GM19328 (cell line): ENCODE data around the gene SLC38A10.

ENCODE experiments used
- ATAC-seq: cut with Tn5 transposase; IDR thresholded peaks from one replicate; pipeline ENCODE4 v1.9.1; 2021; ENCODE audit warnings: mild to moderate bottlenecking, moderate library complexity; ENCODE audit not compliant: unreplicated experiment

Gene SLC38A10

DNA sequence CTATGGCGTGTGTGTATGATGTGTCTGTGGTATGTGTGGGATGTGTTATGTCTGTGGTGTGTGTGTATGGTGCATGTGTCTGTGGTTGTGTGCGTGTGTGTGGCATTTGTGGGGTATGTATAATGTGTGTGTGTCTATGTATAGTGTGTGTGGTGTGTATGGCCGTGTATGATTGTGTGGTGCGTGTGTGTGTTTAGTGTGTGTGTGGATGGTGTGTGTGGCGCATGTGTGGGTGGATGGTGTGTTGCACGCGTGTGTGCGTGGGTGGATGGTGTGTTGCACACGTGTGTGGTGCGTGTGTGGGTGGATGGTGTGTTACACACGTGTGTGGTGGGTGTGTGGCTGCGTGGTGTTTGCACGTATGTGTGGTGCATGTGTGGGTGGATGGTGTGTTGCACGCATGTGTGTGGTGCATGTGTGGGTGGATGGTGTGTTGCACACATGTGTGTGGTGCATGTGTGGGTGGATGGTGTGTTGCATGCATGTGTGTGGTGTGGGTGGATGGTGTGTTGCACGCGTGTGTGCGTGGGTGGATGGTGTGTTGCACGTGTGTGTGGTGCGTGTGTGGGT, 5.6 kb upstream of the SLC38A10 start:
- ATAC-seq = no peak

DNA sequence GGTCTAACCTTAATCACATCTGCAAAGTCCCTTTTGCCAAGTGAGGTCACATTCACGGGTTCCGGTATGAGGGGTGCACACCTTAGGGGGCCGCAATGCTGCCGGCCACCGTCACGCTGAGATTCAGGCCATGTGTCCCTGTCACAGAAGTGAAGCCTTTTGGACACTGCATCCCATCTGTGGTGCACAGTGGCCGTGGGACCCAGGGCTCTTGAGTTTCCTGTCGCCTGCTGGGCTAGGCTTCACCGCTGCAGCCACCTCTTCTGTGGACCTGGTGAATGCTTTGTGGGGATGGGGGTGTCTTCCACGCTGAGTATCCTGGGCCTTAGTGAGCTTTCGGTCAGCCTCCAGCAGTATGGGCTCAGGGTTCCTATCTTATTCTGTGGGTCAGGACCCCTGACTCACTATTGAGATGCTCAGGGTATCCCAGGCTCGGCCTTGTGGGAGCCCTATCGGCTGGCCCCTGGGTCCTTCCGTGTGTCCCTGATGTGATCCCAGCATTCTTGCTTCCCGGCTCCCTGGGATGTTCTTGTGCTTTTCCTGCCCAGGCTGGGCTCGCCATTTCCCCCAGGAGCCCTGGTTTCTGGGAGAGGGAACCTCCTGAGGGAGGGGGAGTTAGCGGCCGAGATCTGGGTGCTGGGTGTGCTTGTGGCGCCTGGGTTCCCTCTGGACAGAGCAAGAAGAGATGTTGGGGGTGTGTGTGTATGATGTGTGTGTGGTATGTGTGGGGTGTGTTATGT, 4.9 kb upstream of the SLC38A10 start:
- ATAC-seq = no peak

DNA sequence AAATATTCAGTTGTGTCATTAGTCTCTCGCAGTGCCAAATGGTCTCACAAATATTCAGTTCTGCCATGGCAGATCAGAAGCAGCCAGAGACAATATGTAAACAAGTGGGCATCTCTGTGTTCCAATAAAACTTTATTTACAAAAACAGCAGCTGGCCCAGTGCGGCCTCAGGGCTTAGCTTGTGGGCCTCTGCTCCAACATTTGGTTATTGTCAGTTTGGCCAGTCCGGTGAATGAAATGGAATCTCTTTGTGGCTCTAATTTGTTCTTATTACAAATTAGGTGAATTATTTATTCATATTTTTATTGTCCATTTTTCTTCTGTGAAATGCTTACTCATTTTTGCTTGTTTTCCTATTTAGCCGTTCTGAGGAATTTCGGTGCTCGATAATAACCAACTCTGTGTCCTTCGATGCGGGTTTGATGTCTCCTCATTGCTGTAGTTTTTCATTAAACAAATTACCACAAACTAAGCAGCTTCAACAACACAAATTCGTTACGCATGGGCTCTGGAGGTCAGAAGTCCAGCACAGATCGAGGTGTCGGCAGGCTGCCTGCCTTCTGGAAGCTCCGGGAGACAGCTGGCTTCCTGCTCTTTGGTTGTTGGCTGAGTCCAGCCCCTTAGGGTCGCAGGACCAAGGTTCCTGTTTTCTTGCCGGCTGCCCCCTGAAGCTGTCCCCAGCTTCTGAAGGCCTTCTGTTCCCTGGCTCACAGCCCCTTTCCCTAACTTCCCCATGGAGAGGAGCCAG, 4.1 kb upstream of the SLC38A10 start:
- no peak for ATAC-seq

DNA sequence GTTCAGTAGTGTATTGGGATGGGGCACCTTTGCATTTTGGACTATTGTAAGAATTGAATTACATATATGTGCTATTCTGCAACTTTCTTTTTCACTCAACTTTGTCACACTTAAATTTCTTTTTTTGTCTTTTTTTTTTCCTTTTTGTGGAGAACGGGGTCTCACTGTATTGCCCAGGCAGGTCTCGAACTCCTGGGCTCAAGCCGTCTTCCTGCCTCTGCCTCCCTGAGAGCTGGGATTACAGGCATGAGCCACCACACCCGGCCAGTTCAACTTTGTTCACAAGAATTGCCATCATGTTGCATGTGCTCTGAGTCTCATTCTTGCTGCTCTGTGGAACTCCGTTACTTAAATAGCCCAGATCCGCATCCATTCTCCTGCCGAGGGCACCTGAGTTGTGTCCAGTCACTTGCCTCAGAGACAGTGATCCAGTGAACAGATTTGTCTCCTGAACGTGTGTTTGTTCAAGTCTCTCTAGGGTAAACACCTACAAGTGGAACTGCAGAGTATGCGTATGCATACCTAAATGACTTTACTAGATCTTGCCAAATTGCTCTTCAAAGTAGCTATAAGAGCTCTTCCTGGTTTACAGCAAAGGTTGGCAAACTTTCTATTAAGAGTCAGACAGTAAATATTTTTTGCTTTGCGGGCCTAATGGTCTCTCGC, 3.4 kb upstream of the SLC38A10 start:
- no peak for ATAC-seq

DNA sequence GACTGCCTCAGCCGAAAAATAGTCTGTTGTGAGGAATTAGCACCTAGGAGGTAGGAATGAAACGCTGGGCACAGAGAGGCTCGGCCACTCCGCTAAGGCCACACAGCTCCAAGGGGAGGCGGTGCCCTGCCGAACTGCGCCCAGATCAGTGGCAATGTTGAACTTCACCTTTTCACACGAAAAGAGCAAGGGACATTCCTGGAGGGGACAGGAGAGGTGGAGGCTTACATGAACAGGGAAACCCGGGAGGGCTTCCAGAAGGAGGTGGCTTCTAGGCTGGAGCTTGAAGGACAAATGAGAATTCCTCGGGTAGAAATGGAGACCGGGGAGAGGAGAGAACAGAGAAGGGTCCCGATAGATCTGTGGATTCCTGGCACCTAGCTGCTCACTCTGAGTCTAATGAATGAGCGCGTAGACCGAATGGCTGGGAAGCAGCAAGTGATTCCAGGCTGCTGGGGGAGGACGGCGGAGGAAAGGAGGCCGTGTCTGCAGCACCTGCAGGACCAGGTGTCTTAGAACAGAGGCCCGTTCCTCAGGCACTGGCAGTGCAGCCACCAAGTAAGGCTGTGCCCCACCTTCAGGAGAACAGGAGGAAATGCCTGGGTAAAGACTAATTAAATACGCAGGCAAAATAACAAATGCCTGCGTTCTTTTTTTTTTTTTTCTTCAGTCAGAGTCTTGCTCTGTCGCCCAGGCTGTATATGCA, 722 bp upstream of the SLC38A10 start:
- no peak for ATAC-seq

DNA sequence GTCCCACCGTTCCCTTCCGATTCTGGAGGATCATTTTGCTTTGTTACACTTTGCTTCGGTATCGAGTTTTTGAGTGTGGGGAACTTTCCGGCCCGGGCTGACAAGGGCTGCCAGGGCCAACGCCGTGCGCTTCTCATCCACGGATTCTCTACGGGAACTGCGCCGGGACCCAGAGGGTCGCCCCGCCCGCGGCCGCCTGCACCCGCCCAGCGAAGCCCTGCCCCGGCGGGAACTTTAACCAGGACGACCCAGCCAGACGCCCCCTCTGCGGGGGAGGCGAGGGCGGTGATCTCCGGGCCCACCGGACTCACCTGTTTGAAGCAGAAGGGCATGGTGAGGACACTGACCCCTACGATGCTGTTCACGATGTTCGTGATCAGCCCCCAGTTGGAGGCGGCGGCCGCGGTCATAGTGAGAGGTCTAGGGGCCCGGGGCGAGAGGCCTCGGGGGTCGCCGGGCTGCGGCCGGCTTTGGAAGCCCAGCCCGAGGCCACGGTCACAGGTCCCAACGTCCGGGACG, 536 bp downstream of the SLC38A10 start:
- ATAC-seq = no peak

DNA sequence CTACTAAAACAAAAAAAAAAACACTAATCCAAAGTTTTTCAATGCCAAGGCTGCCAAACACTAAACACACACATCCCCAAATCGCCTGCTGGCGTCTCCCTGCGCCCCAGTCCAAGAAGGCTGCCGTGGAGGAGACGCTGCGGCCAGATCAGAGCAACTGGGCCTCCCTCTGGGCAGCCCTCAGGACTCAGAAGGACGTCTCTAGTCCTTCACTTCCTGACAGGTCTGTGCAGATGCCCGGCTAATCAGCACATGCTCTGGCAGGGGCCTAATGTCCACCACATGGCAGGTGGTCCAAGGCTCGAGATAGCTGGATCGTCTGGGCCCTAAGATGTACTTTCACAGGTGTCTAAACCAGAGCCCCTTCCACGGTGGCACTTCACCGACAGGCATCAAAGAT, 2.7 kb downstream of the SLC38A10 start:
- no peak for ATAC-seq

DNA sequence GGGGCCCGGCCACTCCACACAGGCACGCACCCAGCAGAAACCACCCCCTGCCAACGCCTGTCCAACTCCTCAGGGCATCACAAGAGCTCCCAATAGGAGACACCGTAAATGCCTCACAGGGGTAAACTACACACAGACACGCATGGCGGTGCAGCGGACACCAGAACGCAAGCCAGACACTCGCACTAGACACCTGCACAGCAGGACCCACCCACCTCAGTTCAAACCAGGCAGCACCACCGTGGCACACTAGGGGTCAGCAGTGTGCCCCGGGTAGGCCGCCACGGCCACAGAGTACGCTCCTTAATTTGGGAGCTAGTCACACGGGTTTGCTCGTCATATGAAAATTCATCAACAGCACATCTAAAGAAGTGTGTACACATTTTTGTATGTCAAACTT, 3.4 kb downstream of the SLC38A10 start:
- no peak for ATAC-seq

DNA sequence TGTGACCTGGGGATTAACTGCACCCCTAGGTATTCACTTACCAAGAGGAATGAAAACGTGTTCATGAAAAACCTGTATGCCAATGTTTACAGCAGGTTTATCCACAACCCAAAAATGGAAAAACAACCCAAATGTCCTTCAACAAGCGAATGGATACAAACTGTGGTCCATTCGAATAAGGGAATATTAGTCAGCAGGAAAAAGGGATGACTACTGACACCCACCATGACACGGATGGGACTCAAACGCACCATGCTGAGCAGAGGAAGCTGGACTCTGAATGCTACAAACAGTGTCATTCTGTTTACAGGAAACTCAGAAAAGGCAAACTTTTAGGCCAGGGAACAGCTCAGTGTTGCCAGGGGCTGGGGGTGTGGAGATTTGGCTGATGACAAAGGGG, 4.9 kb downstream of the SLC38A10 start:
- ATAC-seq = no peak

DNA sequence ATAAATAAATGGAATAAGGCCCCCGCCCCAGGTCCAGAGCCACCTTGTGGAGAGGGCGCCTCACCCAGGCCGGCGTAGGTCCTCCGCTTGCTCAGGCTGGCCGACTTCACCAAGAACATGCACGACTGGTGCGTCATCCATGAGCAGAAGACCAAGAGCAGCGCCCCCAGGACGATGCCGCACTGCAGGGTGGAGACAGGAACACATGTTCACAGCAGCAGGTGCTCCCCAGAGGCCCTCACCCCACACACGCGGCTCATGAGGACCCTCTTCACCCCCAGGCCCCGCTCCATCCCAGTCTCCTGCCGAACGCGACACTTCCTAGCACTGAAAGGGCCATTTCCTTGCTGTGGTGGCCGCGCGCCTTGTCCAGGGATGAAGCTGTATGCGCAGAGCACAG, 5.5 kb downstream of the SLC38A10 start:
- no peak for ATAC-seq

DNA sequence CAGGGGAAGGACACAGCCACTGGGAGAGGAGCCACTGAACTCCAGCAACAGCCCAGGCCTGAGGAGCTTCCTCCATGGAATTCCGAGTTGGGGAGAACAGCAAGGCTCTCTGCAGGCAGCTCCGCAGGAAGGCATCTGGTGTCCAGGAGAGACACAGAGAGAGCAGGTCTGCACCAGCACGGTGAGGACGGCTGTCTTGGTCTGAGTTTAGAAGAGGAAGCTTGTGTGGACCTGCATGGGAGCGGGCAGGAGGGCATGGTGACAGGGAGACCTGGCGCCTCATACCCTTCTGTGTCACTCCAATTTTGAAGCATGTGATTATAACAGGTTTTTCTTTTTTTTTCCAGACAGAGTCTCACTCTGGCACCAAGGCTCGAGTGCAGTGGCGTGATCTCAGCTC, 6.4 kb downstream of the SLC38A10 start:
- no peak for ATAC-seq

DNA sequence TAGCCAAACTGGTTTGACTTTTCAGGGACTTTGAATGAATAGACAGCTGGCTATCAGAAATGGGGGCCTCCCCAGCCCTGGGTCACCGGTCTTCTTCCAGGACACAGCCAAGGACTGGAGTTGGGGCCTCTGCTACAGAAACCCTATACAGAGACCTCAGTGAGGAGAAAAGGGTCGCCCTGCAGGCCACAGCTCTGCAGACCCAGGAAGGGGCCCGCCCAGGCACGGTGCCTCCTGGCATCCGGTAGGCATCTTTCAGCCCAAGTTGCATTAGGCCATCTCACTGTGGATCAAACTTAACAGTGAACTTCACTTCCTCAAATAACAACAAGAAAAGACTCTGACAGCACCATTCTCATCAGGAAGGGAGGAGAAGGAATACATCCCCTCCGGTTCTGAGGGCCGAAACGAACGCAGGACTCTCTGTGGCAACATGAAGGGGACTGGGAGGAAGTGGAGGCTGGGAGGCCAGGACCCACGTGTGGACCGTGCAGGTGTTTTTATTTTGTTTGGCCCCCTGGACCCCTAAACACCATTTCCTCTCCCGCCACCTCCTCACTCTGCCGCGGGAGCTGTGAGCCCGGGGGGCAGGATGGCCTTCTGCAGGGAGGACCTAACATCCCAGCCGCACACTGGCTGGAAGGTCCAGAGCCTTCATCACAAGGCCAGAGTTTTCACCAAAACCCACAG, 7.2 kb downstream of the SLC38A10 start:
- ATAC-seq = no peak

DNA sequence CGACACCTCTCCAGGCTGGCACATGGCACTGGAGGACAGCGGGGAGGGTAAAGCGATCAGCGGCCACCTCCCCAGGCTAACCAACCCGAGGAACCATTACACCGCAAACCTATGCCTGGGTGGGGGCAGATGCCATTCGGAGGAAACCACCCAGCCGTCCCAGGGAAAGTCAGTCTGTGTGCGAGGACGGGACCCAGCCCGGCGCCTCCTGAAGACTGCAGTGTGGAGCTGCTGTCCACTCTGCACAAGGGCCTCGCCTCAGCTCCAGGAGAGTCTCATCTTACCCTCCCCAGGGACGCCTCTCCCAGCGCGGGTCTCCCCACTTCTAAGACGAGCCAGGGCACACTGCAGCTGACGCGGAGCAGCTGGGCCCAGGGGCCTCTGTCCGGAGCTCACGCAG, 8.0 kb downstream of the SLC38A10 start:
- ATAC-seq = no peak

DNA sequence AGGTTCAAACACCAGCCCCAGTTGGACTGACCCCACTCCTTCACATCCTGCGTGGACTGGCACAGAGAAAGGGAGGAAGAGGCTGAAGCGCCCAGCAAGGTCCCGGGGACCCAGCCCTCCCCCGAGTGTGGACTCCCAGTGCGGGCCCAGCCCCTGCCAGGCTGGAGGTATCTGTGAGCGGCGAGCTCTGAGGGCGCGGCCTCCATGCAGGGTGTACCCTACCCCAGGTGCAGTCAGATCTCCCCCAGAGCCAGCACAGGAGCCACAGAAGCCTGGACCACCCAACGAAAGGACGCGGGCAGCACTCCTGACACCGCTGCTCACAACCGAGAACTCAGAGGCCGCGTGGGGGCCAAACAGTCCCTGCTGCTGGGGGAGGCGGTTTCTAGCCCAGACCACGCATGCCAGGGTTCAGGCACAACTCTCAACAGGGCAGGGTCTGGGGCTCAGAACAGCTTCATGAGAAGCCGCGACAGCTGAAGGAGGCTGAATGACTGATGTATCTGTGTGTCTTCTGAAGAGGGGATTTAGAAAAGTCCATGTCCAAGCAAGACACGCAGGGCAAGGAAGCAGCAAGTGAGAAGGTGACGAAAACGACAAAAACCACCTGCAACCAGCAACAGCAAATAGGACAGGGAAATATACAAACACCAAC, 8.5 kb downstream of the SLC38A10 start:
- ATAC-seq = no peak

DNA sequence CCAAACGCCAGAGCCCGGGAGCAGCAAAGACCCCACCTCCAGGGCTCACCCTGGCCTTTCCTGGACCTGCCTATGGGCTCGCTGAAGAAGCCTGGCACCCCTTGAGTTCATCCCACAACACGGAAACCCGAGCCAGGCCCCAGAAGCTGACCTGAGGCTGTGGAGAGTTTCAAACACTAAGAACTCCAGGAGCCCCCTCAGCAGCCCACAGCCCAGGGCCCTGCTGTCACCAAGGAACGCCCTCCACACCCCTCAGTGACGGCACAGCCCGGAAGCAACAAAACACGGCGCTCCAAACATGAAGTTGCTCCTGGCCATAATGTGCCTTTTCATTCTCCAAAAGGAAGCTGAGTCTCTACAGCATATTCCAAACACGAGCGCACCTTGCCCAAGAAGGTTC, 9.2 kb downstream of the SLC38A10 start:
- no peak for ATAC-seq

DNA sequence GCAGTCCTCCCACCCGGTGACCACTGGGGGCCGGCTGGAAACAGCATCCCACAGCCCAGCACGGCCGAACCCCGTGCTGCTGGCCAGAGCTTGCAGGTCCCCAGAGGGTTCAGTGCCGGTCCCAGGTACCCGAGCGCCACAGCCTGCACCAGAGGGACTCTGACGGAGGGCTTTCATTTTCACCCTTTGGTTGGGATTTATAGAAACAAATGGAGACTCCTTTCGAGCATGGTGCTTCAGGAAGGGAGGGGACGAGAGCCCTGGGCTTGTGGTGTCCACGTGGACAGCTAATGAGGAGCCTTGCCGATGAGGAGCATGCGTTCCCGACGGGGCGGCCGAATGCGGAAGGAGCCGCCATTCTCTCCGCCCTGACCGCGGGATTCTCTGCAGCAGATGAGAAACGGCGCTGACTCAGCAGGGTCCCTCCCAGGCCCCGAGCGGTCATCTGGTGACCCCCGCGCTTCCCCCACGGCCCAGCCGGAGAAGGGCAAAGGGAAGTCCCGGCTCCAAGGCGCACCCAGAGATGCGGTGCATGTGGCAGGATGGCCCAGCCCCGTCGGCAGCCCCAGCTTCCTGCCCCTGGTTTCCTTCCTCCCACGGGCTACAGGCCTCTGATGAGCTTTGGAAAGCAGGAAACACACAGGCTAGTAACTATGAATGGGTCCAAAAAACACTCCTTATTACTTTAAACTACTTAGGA, 9.8 kb downstream of the SLC38A10 start:
- ATAC-seq = no peak

DNA sequence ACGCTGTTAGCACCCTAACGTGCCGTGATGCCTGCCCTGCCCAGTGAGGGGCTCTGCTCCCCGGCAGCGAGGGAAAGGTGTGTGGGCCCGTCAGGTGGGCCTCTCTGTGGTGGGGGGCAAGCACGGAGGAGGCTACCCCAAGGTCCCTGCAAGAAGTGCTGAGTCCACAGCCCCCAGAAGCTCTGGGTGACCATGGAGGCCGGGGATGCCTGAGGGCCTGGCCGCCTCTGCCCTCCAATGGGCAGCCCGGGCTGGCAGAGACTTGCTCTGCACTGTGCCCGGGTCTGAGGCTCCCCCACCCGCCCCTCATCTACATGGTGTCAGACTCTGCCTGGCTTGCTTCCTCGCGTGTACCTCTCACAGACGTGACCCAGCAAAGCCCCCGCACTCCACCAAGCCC, 12.2 kb downstream of the SLC38A10 start:
- ATAC-seq = no peak

DNA sequence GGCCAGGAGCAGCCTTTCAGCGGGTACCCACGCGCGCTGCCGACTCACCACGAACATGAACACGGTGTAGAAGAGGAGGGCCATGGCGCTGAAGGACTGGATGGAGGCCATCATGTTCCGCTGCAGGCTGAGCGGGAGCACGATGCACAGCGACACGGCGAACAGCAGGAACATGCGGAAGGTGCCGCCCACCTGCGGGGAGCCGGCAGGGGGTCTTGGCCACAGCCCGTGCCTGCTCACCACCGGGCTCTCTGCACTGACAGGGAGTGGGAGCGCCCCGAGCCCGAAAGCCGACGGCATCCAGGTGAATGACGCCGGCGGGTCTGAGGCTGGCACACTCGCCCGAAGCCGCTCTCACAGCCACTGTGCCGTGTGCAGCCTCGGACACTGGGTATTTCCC, 13.0 kb downstream of the SLC38A10 start:
- no peak for ATAC-seq

DNA sequence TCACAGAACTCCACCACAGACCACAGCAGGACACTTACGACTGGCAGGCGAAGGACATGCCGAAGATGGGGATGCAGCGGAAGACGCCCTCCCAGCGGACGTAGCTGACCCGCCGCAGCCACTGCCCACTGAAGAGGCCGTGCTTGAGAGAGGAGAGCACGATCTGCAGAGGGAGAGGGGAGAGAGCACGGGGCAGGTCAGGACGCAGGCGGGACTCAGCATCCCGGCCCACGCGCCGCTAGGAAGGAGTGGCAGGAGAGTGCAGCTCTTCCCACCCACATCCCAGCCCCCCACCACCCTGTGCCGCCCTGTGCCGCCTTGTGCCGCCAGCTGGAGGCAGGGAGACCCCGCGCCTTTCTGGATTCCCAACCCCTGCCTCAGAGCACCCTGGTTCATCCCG, 14.5 kb downstream of the SLC38A10 start:
- no peak for ATAC-seq
